Measurements from ENCODE around the gene PTPRN.
"Not testable (repeated sequence)": the region's sequence is repeated elsewhere in the genome, so short reads cannot be mapped to it uniquely, and the experiment has no call there.

The PTPRN gene

DNA sequence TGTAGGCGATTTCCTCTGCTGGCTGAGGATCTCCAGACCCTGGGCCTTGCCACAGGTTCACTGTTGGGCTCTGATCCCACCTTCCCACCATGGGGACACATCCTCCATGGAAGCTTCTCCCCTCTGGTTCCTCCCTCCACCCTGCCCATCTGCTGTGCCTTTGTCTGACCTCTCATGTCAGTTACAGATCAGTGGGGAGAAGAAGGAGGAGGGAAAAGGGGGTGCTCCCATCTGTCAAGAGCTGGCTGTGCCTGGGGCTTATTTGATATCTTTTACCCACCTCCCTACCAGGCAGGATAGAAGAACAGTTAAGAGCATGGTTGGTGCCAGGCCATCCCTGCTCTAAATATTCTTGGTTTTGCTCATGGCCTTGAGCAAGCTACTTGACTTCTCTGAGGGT lies 42.3 kb downstream of the PTPRN start:
- DNase-seq: no peak

GRCh38 chr2:219266232-219266631 lies 43.0 kb downstream of the PTPRN start:
- no peak for DNase-seq

GRCh38 chr2:219261024-219261855 lies 48.0 kb downstream of the PTPRN start:
- DNase-seq: no peak

GRCh38 chr2:219258942-219259341 lies 50.3 kb downstream of the PTPRN start:
- DNase-seq: not testable (repeated sequence)

- DNase-seq: peak; percentile 57
These were observed 54.5 kb downstream of the PTPRN start for GRCh38 chr2:219254590-219255201.

GRCh38 chr2:219253753-219254589 lies 55.2 kb downstream of the PTPRN start, which contains the start of gene TUBA4A:
Gene TUBA4A, minus strand, starts transcription at chr2:219253918. Its CDS starts 60 bp downstream, at chr2:219253858.
- DNase-seq: peak; percentile 88

- peak; percentile 56 for DNase-seq
These were observed 56.1 kb downstream of the PTPRN start, which contains the start of gene TUBA4B for GRCh38 chr2:219252900-219253752. Gene TUBA4B, plus strand, starts transcription at chr2:219253243. Its CDS starts 165 bp downstream, at chr2:219253408.

DNA sequence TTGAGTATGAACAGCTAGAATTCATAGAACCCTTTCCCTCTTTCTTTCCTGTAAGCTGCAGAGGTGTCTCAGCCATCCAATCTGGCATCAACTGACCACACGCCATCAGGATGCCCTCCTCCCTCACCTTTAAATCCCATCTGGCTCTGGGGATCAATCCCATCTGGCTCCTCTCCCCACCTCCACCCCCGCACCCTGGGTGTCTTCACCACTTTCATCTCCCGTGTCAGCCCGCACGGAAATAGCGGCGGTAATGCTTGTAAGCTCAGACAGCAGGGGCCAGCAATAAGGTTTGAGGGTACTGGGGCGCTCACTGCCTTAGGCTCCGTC lies 56.7 kb downstream of the PTPRN start:
- DNase-seq: no peak

DNA sequence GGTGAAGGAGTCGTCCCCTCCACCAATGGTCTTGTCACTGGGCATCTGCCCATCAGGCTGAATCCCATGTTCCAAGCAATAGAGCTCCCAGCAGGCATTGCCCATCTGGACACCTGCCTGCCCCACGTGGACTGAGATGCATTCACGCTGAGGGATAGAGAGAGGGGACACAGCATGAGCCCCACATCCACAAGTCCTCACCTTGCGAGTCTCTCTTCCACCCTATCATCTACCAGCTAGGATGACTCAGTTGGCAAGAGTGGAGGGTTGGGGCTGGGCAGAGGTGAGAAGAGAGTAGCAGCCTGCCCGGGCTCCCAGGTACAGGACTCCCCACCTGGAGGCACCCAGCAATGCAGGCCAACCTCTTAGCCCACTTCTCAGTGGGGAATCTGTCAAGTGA lies 57.1 kb downstream of the PTPRN start:
- peak; percentile 42 for DNase-seq

GRCh38 chr2:219251656-219252055 lies 57.5 kb downstream of the PTPRN start:
- no peak for DNase-seq

- DNase-seq: no peak
These were observed 59.0 kb downstream of the PTPRN start for GRCh38 chr2:219250049-219250781.

- DNase-seq: peak; percentile 37
These were observed 59.8 kb downstream of the PTPRN start for GRCh38 chr2:219249203-219249980.

- no peak for DNase-seq
These were observed 60.4 kb downstream of the PTPRN start for GRCh38 chr2:219248845-219249202.

- DNase-seq: peak; percentile 70
These were observed 61.2 kb downstream of the PTPRN start for GRCh38 chr2:219247678-219248642.

GRCh38 chr2:219246559-219246958 lies 62.6 kb downstream of the PTPRN start:
- no peak for DNase-seq

GRCh38 chr2:219245899-219246230 lies 63.3 kb downstream of the PTPRN start:
- DNase-seq: no peak

DNA sequence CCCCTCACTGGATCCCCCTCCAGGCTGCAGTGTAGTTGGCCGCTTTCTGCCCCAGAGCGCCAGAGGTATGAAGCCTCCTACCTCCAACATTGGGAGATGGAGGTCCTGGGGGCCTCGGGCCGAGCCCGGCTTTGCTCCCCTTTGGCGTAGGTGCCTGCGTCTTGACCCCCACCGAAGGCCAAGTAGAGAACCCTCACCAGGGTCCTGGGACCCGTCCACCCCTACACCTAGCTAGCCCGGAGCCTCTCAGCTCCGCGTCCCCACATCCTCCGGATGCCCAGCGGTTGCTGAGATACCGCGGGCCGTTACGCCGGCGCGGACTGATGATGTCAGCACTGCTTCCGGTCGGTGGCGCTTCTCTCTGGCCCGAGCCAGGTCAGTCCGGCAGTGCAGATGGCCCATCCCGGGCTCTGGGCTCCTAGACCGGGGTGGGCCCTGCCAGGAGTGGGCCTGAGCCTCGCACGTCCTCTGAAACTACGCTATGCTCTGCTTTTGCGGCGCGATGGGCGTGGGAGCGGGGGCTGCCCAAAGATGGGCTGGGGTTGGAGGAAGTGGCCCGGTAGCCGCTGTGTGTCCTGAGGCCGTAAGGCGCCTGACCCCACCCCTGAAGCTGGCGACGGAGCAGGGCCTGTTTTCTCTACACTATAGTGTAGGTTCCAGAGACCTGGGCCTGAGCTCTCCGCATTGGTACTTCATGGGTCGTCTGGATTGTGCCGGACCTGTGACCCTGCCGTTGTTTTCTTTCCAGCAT lies 63.9 kb downstream of the PTPRN start, which contains the start of the genes GLB1L and STK16:
TSS of gene GLB1L (minus strand) at position 297 of the 751 bp plus-strand sequence. CDS start 1,871 bp downstream, outside the sequence.
TSS of gene STK16 (plus strand) at position 332 of the 751 bp plus-strand sequence. CDS start 521 bp downstream, outside the sequence.
- DNase-seq: peak; percentile 87

DNA sequence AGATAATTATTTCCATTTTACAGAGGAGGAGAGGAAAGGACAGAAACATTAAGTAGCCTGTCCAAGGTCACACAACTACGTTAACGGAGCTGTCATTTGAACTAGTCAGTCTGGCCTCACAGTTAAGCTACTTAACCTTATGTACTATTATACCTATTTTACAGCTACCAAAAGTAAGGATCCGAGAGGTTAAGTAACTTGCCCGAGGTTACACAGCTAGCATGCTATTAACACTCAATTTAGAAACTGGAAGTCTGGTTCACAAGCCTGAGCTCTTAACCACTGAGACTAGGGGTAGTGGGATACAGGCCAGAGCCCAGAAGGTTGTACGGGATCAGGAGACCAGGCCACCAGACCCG lies 64.4 kb downstream of the PTPRN start:
- no peak for DNase-seq

DNA sequence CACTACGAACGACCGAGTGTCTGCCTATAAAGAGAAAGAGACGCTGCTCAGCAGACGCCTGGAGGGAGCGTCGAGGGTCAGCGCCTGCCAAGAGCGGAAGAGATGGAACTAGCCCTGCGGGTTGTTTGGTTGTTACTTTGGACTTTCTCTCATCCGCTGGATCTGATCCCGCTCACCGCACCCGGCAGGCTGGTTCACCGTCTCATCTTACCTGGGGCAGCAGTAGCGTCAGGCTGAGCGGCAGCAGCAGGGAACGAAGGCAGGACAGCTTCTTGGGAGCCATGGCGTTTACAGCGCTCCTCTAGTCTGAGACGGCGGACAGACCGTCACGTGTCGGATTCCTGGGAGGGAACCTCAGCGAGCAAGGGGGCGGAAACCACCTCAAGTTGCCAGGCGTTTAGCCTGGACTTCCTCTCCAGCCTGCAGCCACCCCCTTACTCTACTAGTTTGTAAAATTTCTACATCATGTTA lies 65.9 kb downstream of the PTPRN start:
- no peak for DNase-seq
